ENCODE results near the gene ATF4.

- TF ChIP-seq CTCF (IDR thresholded peaks at IDR 0.05) = no peak
- no peak for TF ChIP-seq SIN3A (IDR thresholded peaks at IDR 0.05; ENCODE audit: borderline replicate concordance, insufficient read depth, low read depth, low read length)
- TF ChIP-seq POLR2AphosphoS5 (IDR thresholded peaks at IDR 0.05; ENCODE audit: low read depth, low read length) = no peak
Observed at GRCh38 chr22:39473851-39474250, 46.5 kb upstream of the ATF4 start.

Data from Panc1 (cell line).